Left colon (tissue), 2 donors: ENCODE measurements around the gene MDN1. TPM values are rescaled to one million over a fixed set of nuclear protein-coding genes. Genes with fewer than 3 reads are reported as not detected.
"Not testable (repeated sequence)": the region's sequence is repeated elsewhere in the genome, so short reads cannot be mapped to it uniquely, and the experiment has no call there.

Experiments
- ATAC-seq: fragments of 200-7000 bp; cut with Tn5 transposase; one replicate; pipeline ENCODE4 v1.9.1; 2020; ENCODE audit warnings: mild to moderate bottlenecking, moderate library complexity
- DNase-seq, 2 donors: peaks; one replicate each; pipeline ENCODE4 v3.0.0-alpha.2; 2020
- intact Hi-C, 2 donors: fragments of 100-400 bp; cut with DNase I in 1 of 2; cut with micrococcal nuclease in 1 of 2; formaldehyde crosslinking; loops; one replicate each; pipeline versions ENCODE4 v1.11.2 to v1.14.0; 2022; cut with DNase I, micrococcal nuclease
- long read RNA-seq: library from polyadenylated mRNA; unstranded; transcript quantifications from one replicate; pipeline ENCODE4 v2.0.0, GENCODE V29; 2021
- total RNA-seq, 2 donors: library from RNA; stranded (reverse); fragmentation: NEBNext Ultra II Directional; extraction: Animal tissue kit (Norgen Biotek cat#: 25700); gene quantifications; one replicate each; pipeline ENCODE4 v1.2.1, GENCODE V29; 2021
- donor health status: DM: no; HTN: no; CAD: no.
- donor health status: DM: yes; HTN: yes; CAD: no.

MDN1 gene
- total RNA-seq, result 10 to 100 TPM; 21.6 to 25.7 TPM
- long read RNA-seq, partial matches to known transcripts, result 7 of 9 reads
- long read RNA-seq, other reads (novel, unspliced or antisense), result 2 of 9 reads

GRCh38 chr6:89819336-89820130 lies at the start of gene MDN1:
Gene MDN1, minus strand, starts transcription at chr6:89819794. Its CDS starts 187 bp downstream, at chr6:89819607.
- DNase-seq, result peak; percentile 92 to 93
- ATAC-seq, result peak; percentile 99
- intact Hi-C loops, result no loop called here

GRCh38 chr6:89866024-89866678 lies 46.6 kb upstream of the MDN1 start:
- intact Hi-C loops, result no loop called here
- DNase-seq, result no peak
- ATAC-seq, result no peak

GRCh38 chr6:89862698-89863097 lies 43.1 kb upstream of the MDN1 start:
- intact Hi-C loops, result no loop called here
- ATAC-seq, result no peak
- DNase-seq, result no peak

- DNase-seq (no peak), ATAC-seq (no peak)
- intact Hi-C loops, result no loop called here
Observed at GRCh38 chr6:89862273-89862672, 42.7 kb upstream of the MDN1 start.

- no peak for DNase-seq
- no peak for ATAC-seq
- intact Hi-C loops, result no loop called here
Observed at GRCh38 chr6:89859744-89860143, 40.1 kb upstream of the MDN1 start.

GRCh38 chr6:89858041-89858440 lies 38.4 kb upstream of the MDN1 start:
- DNase-seq, result no peak
- intact Hi-C loops, result no loop called here
- ATAC-seq, result no peak

GRCh38 chr6:89853068-89853467 lies 33.5 kb upstream of the MDN1 start:
- ATAC-seq, result no peak
- DNase-seq, result no peak
- intact Hi-C loops, result no loop called here

GRCh38 chr6:89847513-89847912 lies 27.9 kb upstream of the MDN1 start:
- DNase-seq, ATAC-seq, intact Hi-C loops: not testable (repeated sequence)

GRCh38 chr6:89843070-89843469 lies 23.5 kb upstream of the MDN1 start:
- DNase-seq (no peak), ATAC-seq (no peak)
- intact Hi-C loops, result no loop called here

- no peak for DNase-seq
- intact Hi-C loops, result no loop called here
- no peak for ATAC-seq
Observed at GRCh38 chr6:89842228-89842627, 22.6 kb upstream of the MDN1 start.

GRCh38 chr6:89840538-89840937 lies 20.9 kb upstream of the MDN1 start:
- no peak for DNase-seq
- intact Hi-C loops, result no loop called here
- peak; percentile 27 for ATAC-seq

- DNase-seq (no peak), ATAC-seq (peak; percentile 71)
- intact Hi-C loops, result no loop called here
Observed at GRCh38 chr6:89836639-89837222, 17.1 kb upstream of the MDN1 start.

GRCh38 chr6:89834884-89835792 lies 15.5 kb upstream of the MDN1 start:
- intact Hi-C loops, result no loop called here
- DNase-seq, result no peak
- peak; percentile 55 for ATAC-seq

- DNase-seq (no peak), ATAC-seq (no peak)
- intact Hi-C loops, result no loop called here
Observed at GRCh38 chr6:89830170-89830809, 10.7 kb upstream of the MDN1 start.

- intact Hi-C loops, result no loop called here
Observed at GRCh38 chr6:89829472-89830169, 10.0 kb upstream of the MDN1 start, which contains the start of gene CASP8AP2. Gene CASP8AP2, plus strand, starts transcription at chr6:89829880.

GRCh38 chr6:89828988-89829471 lies 9.4 kb upstream of the MDN1 start:
- intact Hi-C loops, result no loop called here
- DNase-seq, result no peak
- ATAC-seq, result peak; percentile 48

More at GRCh38 chr6:89829472-89830169, 10.0 kb upstream of the MDN1 start, which contains the start of gene CASP8AP2:
- peak; percentile 97 to 98 for DNase-seq
- ATAC-seq, result peak; percentile 96

GRCh38 chr6:89828475-89828987 lies 8.9 kb upstream of the MDN1 start:
- peak; percentile 2 for ATAC-seq
- intact Hi-C loops, DNase-seq: not testable (repeated sequence)
